ENCODE results near the gene DCHS2. TPM values are rescaled to one million over a fixed set of nuclear protein-coding genes. Genes with fewer than 3 reads are reported as not detected.
A peak's percentile ranks its signal among the peaks of the same experiment; 100 is the strongest.

The DCHS2 gene
- polyA plus RNA-seq, 6 donors from 2014 or later = 0.08 to 0.44 (median 0.26) TPM; not detected in 1

GRCh38 chr4:154478128-154478527 lies 13.5 kb downstream of the DCHS2 start:
- no peaks in the 10 kb centered on the region for H3K4me1 Mint-ChIP-seq
- H3K36me3 Mint-ChIP-seq = no peaks in the 10 kb centered on the region
- H3K9me3 Mint-ChIP-seq = no peaks in the 10 kb centered on the region
- DNase-seq (no peak), ATAC-seq (ENCODE audit: low read depth in 2 of 2) (no peak)
- H3K4me3 Mint-ChIP-seq = no peak overlapping the region
- no peak overlapping the region for H3K27ac Mint-ChIP-seq
- peaks cover 19 to 28% (median 25%) of the 10 kb centered on the region in 3 donors for H3K27me3 Mint-ChIP-seq

DNA sequence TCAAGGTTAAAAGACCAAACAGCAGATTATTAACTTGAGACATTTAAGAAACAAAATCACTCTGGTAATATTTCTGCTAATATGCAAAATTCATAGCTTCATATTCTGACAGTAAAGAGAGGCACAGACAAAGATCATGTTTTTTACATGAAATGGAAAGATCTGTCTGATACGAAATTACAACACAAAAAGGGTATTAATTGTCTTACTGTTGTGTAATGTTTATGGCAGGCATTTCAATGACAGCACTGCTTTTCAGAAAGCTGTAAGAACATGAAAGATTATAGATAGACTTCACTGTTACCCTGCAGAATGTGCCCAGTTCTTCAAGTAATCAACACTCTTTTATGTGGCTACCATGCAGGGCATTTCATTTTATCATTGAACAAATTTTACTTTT lies 15.4 kb downstream of the DCHS2 start:
- DNase-seq (no peak), ATAC-seq (ENCODE audit: low read depth in 2 of 2) (no peak)
- Mint-ChIP-seq H3K27me3 (peaks cover 19 to 31% (median 29%) of the 10 kb centered on the region in 3 donors), H3K4me1 (no peaks in the 10 kb centered on the region), H3K36me3 (no peaks in the 10 kb centered on the region), H3K9me3 (no peaks in the 10 kb centered on the region), H3K27ac (no peak overlapping the region), H3K4me3 (no peak overlapping the region)

DNA sequence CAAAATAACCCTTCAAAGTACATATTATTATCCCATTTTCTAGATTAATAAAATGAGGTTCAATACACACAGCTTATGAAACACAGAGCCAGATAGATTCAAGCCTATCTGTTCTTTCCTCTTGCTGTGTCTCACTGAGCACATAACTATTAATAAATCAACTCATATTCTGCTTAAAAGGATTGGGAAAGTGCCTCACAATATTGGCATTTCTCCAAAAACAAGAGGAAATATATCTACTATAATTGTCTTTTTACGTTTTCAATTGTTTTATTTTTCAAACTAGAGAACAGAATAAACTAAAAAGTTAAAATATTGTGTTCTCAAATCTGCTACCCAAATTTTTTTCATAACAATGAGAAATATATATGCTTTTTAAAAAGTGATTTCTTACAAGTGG lies 15.8 kb downstream of the DCHS2 start:
- ATAC-seq (ENCODE audit: low read depth in 2 of 2) (no peak), DNase-seq (no peak)
- Mint-ChIP-seq H3K27ac (no peak overlapping the region), H3K4me1 (no peaks in the 10 kb centered on the region), H3K9me3 (no peaks in the 10 kb centered on the region), H3K36me3 (no peaks in the 10 kb centered on the region), H3K27me3 (peaks cover 22 to 31% (median 29%) of the 10 kb centered on the region in 3 donors), H3K4me3 (no peak overlapping the region)

DNA sequence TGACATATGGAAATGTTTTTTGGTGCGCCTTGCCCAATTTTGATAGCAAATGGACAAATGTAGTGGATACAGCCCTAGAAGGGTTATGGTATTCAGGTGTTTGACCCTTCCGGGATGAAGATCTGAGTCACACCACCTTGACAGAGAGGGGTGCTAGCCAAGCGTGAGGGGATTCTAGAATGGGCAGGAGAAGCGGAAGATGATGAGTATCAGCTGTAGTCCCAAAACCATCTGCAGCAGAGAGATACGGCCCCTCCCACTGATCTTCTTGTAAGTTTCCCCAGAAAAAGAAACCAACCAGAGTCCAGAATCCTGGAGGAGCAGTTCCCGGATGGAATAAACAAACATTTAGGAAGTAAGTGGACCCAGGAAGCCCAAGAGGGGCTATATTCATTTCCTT lies 18.1 kb downstream of the DCHS2 start:
- H3K9me3 Mint-ChIP-seq = peaks cover 0 to 3% (median 0%) of the 10 kb centered on the region in 7 donors
- no peak for DNase-seq
- H3K36me3 Mint-ChIP-seq = no peaks in the 10 kb centered on the region
- no peak overlapping the region for H3K4me3 Mint-ChIP-seq
- no peak overlapping the region for H3K27ac Mint-ChIP-seq
- ATAC-seq (ENCODE audit: low read depth in 2 of 2) = no peak
- peaks cover 29 to 42% (median 37%) of the 10 kb centered on the region in 3 donors for H3K27me3 Mint-ChIP-seq
- H3K4me1 Mint-ChIP-seq = no peaks in the 10 kb centered on the region

- peaks cover 0 to 3% (median 0%) of the 10 kb centered on the region in 7 donors for H3K9me3 Mint-ChIP-seq
- peak overlapping the region in 1 of 6 donors; percentile 24 for H3K27ac Mint-ChIP-seq
- peaks cover 30 to 45% (median 37%) of the 10 kb centered on the region in 3 donors for H3K27me3 Mint-ChIP-seq
- no peaks in the 10 kb centered on the region for H3K36me3 Mint-ChIP-seq
- no peaks in the 10 kb centered on the region for H3K4me1 Mint-ChIP-seq
- DNase-seq = no peak
- no peak overlapping the region for H3K4me3 Mint-ChIP-seq
- ATAC-seq (ENCODE audit: low read depth in 2 of 2) = no peak
Measured at GRCh38 chr4:154472858-154473257, 18.7 kb downstream of the DCHS2 start.

DNA sequence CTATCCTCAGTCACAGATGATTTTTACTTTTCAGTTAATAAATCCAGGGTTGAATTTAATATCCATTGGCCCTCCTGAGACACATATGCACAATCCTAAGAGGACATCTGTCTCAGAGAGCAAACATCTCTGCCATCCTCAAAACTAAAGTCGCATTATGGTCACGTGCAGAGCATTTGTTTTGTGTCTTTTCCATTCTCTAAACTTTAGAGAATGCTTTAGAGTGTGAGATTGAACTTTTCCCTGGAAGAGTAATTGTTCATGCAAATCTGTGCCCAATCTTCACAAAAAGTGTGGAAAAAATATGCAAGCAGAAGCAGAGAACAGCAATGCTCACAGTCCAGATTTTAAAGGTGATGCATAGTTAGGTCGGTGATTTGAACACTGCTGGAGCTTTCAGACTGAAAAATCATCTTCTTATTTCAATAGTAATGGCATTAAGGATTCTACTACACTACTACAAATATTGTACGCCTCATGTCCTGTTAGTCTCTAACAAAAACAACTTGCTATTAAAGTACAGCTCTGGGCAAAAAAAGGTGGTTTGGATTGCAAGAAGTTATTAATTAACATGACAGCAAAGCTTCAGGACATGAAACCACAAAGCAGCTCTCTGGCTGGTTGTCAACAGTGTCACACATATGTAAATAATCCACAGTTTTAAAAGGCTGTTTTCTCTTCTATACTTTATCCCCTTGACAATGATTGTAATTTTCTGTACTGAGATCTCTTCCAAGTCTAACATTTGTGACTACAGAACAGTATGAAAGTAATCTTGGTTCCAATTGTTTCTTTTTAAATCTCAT lies 19.9 kb downstream of the DCHS2 start:
- H3K4me3 Mint-ChIP-seq = no peak overlapping the region
- H3K27ac Mint-ChIP-seq = no peak overlapping the region
- no peak for ATAC-seq (ENCODE audit: low read depth in 2 of 2)

GRCh38 chr4:154471032-154471431 lies 20.6 kb downstream of the DCHS2 start:
- no peaks in the 10 kb centered on the region for H3K4me1 Mint-ChIP-seq
- DNase-seq (no peak), ATAC-seq (ENCODE audit: low read depth in 2 of 2) (no peak)
- no peak overlapping the region for H3K4me3 Mint-ChIP-seq
- peaks cover 0 to 3% (median 0%) of the 10 kb centered on the region in 7 donors for H3K9me3 Mint-ChIP-seq
- no peaks in the 10 kb centered on the region for H3K36me3 Mint-ChIP-seq
- H3K27me3 Mint-ChIP-seq = peaks cover 19 to 35% (median 23%) of the 10 kb centered on the region in 3 donors
- H3K27ac Mint-ChIP-seq = no peak overlapping the region

More for the DNA sequence above, 19.9 kb downstream of the DCHS2 start:
- peaks cover 0 to 3% (median 0%) of the 10 kb centered on the region in 7 donors for H3K9me3 Mint-ChIP-seq
- H3K27me3 Mint-ChIP-seq = peaks cover 22 to 40% (median 29%) of the 10 kb centered on the region in 3 donors
- H3K4me1 Mint-ChIP-seq = no peaks in the 10 kb centered on the region
- H3K36me3 Mint-ChIP-seq = no peaks in the 10 kb centered on the region
- no peak for DNase-seq

DNA sequence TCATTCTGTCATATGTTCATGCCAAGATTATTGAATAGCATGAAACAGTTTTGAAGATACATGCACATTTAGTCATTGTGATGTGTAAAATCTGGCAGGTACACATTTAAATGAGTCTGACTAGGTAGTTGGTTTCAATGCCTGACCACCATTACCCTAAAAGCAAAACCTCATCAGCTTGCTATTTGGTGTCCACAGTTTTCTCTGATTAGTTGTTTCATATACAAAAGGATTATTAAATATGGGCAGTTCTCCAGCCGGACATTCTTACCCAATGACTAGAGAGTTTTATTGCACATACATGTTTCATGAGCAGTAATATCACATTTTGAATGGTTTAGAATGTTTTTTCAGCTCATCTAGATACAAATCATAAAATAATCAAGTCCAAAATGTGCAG lies 23.7 kb downstream of the DCHS2 start:
- DNase-seq (no peak), ATAC-seq (ENCODE audit: low read depth in 2 of 2) (no peak)
- no peak overlapping the region for H3K27ac Mint-ChIP-seq
- peaks cover 18 to 31% (median 18%) of the 10 kb centered on the region in 3 donors for H3K27me3 Mint-ChIP-seq
- no peak overlapping the region for H3K4me3 Mint-ChIP-seq
- H3K4me1 Mint-ChIP-seq = no peaks in the 10 kb centered on the region
- peaks cover 0 to 3% (median 0%) of the 10 kb centered on the region in 7 donors for H3K9me3 Mint-ChIP-seq
- H3K36me3 Mint-ChIP-seq = no peaks in the 10 kb centered on the region

- no peak overlapping the region for H3K27ac Mint-ChIP-seq
- peaks cover 0 to 3% (median 0%) of the 10 kb centered on the region in 7 donors for H3K9me3 Mint-ChIP-seq
- no peak for DNase-seq
- ATAC-seq (ENCODE audit: low read depth in 2 of 2) = no peak
- H3K27me3 Mint-ChIP-seq = peaks cover 22 to 36% (median 25%) of the 10 kb centered on the region in 3 donors
- H3K4me1 Mint-ChIP-seq = no peaks in the 10 kb centered on the region
- no peaks in the 10 kb centered on the region for H3K36me3 Mint-ChIP-seq
- no peak overlapping the region for H3K4me3 Mint-ChIP-seq
Measured at GRCh38 chr4:154466336-154466735, 25.3 kb downstream of the DCHS2 start.

DNA sequence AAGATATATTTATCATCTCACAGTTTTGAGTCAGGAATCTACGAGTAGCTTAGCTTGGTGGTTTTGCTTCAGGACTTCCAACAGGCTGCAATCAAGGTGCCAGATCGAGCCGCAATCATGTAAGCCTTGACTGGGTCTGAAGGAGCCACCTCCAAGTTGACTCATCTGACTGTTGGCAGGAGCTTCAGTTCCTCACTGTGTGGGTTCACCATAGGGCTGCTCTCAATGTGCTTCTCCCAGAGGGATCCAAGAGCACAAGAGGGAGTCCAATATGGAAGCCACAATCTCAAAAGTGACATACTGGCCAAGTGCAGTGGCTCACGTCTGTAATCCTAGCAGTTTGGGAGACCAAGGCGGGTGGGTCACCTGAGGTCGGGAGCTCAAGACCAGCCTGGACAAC lies 26.5 kb downstream of the DCHS2 start:
- H3K9me3 Mint-ChIP-seq = peaks cover 0 to 3% (median 0%) of the 10 kb centered on the region in 7 donors
- no peak for DNase-seq
- H3K27me3 Mint-ChIP-seq = peaks cover 20 to 40% (median 23%) of the 10 kb centered on the region in 3 donors
- H3K36me3 Mint-ChIP-seq = no peaks in the 10 kb centered on the region
- H3K27ac Mint-ChIP-seq = no peak overlapping the region
- H3K4me3 Mint-ChIP-seq = no peak overlapping the region
- no peak for ATAC-seq (ENCODE audit: low read depth in 2 of 2)
- no peaks in the 10 kb centered on the region for H3K4me1 Mint-ChIP-seq

GRCh38 chr4:154464654-154465053 lies 26.9 kb downstream of the DCHS2 start:
- no peaks in the 10 kb centered on the region for H3K4me1 Mint-ChIP-seq
- ATAC-seq (ENCODE audit: low read depth in 2 of 2) (no peak), DNase-seq (no peak)
- H3K27me3 Mint-ChIP-seq = peaks cover 23 to 40% (median 23%) of the 10 kb centered on the region in 3 donors
- no peak overlapping the region for H3K4me3 Mint-ChIP-seq
- H3K36me3 Mint-ChIP-seq = no peaks in the 10 kb centered on the region
- peaks cover 0 to 2% (median 0%) of the 10 kb centered on the region in 7 donors for H3K9me3 Mint-ChIP-seq
- no peak overlapping the region for H3K27ac Mint-ChIP-seq

DNA sequence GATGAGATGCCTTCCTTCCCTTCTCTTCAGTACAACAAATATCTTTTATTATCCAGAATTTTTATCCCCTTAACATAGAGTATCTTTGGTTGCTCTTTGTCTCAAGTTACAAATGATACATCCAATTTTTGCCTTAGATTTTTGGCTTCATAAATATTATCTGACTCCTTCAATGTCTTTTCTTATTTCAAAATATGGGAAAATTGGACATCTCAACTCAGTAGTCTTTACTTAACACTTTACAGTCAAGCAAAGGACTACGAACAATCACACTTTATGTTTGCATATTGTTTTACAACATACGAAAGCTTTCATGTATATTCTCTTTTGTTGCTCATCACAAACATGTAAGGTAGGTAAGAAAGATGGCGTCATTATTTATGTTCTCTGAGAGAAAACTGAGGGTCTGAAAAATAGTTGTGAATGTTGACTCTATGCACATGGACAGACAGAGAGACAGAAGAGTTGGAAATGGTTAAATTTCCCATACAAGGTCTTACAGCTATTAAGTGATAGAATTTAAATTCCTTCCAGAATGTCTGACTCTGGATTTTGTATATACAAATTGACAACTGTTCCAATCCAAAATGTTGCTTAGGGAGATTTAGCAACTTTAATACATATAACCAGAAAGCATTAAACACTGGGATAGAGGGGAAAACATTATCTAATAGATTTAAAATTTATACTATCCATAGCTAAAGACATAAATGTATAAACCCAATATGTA lies 29.4 kb downstream of the DCHS2 start:
- no peaks in the 10 kb centered on the region for H3K4me1 Mint-ChIP-seq
- DNase-seq (no peak), ATAC-seq (ENCODE audit: low read depth in 2 of 2) (no peak)
- no peak overlapping the region for H3K4me3 Mint-ChIP-seq
- peak overlapping the region in 1 of 6 donors; percentile 22 for H3K27ac Mint-ChIP-seq
- H3K9me3 Mint-ChIP-seq = no peaks in the 10 kb centered on the region
- H3K27me3 Mint-ChIP-seq = peaks cover 20 to 53% (median 33%) of the 10 kb centered on the region in 3 donors
- peaks cover 0 to 3% of the 10 kb centered on the region in 2 donors for H3K36me3 Mint-ChIP-seq

- H3K4me3 Mint-ChIP-seq = no peak overlapping the region
- no peak for DNase-seq
- peak overlapping the region in 1 of 6 donors; percentile 11 for H3K27ac Mint-ChIP-seq
- peaks cover 4 to 12% (median 5%) of the 10 kb centered on the region in 7 donors for H3K9me3 Mint-ChIP-seq
- H3K27me3 Mint-ChIP-seq = peaks cover 37 to 46% (median 40%) of the 10 kb centered on the region in 3 donors
- H3K4me1 Mint-ChIP-seq = no peaks in the 10 kb centered on the region
- ATAC-seq (ENCODE audit: low read depth in 2 of 2) = no peak
- H3K36me3 Mint-ChIP-seq = peaks cover 8 to 9% of the 10 kb centered on the region in 2 donors
Measured at GRCh38 chr4:154457471-154457870, 34.1 kb downstream of the DCHS2 start.

Data from naive B cell (primary cell).